Measurements from ENCODE around the gene TXK.

- TF ChIP-seq POLR2A (IDR thresholded peaks at IDR 0.05; ENCODE audit: low read depth, low read length) (no peak), TARDBP (IDR thresholded peaks at IDR 0.05; ENCODE audit: borderline replicate concordance) (no peak), EGR1 (IDR thresholded peaks at IDR 0.05; ENCODE audit: borderline replicate concordance in 1 of 2, low read depth in 2 of 2, low read length in 2 of 2) (no peak), CTCF (IDR thresholded peaks at IDR 0.05 in 2 of 3, conservative IDR thresholded peaks at IDR 0.05 in 1 of 3; ENCODE audit: control insufficient read depth in 2 of 3, extremely low read depth in 1 of 3, insufficient read depth in 1 of 3, low read depth in 3 of 3, low read length in 3 of 3) (no peak), JUNB (IDR thresholded peaks at IDR 0.05) (no peak), SIN3A (IDR thresholded peaks at IDR 0.05; ENCODE audit: low read depth, low read length) (no peak), MAX (IDR thresholded peaks at IDR 0.05; ENCODE audit: low read depth, low read length) (no peak), SMARCA5 (IDR thresholded peaks at IDR 0.05) (no peak), MXI1 (IDR thresholded peaks at IDR 0.05; ENCODE audit: low read depth, low read length) (no peak), RFX5 (IDR thresholded peaks at IDR 0.05; ENCODE audit: low read depth, low read length) (no peak), NRF1 (conservative IDR thresholded peaks at IDR 0.05; ENCODE audit: low read depth, low read length) (no peak), FOS (IDR thresholded peaks at IDR 0.05; ENCODE audit: borderline replicate concordance, extremely low read depth, insufficient read length) (no peak)
- TF ChIP-seq, protein P1, sequence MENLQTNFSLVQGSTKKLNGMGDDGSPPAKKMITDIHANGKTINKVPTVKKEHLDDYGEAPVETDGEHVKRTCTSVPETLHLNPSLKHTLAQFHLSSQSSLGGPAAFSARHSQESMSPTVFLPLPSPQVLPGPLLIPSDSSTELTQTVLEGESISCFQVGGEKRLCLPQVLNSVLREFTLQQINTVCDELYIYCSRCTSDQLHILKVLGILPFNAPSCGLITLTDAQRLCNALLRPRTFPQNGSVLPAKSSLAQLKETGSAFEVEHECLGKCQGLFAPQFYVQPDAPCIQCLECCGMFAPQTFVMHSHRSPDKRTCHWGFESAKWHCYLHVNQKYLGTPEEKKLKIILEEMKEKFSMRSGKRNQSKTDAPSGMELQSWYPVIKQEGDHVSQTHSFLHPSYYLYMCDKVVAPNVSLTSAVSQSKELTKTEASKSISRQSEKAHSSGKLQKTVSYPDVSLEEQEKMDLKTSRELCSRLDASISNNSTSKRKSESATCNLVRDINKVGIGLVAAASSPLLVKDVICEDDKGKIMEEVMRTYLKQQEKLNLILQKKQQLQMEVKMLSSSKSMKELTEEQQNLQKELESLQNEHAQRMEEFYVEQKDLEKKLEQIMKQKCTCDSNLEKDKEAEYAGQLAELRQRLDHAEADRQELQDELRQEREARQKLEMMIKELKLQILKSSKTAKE (IDR thresholded peaks at IDR 0.05; ENCODE audit: low read depth, poor library complexity, severe bottlenecking), result no peak
These were observed 12.9 kb downstream of the TXK start for GRCh38 chr4:48121180-48121579.

All from GM12878 (cell line).